Fibroblast of upper back skin (primary cell): ENCODE data around the gene TMEM255B.

Experiments
- DNase-seq: peaks from one replicate; pipeline ENCODE4 v3.0.0-alpha.2; 2013

Gene TMEM255B

DNA sequence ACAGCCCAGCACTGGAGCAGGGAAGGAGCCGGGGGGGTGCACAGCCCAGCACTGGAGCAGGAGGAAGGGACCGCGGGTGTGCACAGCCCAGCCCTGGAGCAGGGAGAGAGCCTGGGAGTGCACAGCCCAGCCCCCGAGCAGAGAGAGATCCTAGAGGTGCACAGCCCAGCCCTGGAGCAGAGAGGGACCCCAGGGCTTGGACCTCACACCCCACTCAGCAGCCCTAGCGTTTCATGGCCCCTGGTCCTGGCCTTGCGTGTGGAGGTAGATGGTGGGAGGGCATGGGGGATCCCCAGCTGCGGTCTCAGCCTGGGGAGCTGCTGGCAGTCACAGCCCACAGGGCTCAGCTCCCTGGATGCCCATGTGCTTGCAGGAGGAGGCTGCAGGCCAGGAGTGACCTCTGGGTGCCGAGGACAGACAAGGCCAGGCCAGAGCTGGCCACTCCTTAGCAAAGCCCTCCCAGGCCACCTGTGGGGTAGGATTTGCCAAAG lies 79.7 kb downstream of the TMEM255B start:
- DNase-seq: no peak

DNA sequence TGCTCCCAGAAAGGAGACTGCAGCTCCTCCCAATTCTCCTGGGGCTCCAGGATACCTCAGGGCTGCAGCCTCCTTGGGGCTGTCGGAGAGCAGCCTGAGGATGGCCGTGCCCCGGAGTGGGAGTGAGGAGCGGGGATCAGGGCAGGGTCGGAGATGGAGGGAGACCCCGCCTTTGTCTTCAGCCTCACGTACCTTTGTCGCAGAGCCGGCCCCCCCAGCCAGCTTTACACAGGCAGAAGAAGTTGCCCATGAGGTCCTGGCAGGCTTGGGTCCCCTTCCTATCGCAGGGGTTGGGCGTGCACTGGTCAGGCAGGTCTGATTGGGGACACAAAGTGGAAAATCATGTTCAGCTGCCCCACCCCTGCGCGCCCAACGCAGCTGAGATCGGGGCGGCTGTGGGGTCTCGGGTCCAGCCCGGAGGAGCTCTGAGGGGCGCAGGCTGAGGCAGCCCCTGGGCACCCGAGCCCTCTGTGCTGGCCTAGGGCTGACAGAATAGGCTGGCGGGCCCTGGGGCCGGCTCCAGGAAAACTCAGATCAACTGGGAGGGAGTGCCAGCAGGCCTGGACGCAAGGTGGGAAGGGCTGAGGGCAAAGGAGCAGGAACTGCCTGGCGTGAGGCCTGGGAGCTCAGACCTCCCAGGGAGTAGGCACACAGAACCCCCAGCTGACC lies 80.6 kb downstream of the TMEM255B start:
- DNase-seq: no peak

DNA sequence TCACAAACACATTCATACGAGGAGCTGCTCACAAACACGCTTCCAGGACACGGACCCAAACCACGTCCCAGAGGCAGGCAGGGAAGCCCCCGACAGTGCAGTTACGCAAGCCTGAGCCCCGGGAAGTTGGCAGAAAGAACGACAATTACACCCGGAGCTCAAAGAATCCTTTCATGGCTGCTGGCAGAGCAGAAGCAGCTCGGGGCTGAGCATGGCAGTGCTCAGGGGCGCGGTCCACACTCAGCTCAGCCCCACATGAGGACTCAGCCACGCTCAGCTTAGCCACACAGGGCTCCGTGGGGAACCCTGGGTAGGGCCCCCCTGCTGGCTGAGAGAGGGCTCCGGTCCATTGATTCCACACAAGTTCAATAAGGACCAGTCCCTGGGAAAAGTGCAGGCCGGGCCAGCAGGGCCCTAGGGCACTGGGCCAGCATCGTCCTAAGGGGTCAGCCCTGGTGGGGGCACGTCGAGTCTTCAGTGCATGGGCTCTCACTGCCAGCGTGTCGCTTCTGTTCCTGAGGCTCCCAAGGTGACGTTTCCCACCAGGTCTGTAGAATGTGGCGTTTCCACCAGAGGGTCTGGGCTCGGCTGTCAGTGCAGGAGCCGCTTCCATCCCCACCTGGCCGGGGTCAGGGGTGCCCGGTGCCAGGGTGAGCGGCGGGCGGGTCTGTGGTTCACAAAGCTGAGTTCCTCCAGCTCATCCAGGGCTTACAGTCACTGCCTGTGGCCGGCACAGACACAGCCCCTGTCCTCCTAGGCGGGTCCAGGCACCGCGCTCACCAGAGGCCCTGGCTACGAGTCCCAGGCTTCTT lies 81.7 kb downstream of the TMEM255B start:
- DNase-seq: no peak

DNA sequence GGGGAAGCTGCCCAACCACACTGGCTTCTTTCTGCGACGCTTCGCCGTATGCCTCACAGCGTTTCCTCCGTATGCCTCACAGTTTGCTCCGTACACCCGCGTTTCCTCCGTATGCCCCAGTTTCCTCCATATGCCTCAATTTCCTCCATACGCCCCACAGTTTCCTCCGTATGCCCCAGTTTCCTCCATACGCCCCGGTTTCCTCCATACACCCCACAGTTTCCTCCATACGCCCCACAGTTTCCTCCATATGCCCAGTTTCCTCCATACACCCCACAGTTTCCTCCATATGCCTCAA lies 82.3 kb downstream of the TMEM255B start:
- DNase-seq: no peak

DNA sequence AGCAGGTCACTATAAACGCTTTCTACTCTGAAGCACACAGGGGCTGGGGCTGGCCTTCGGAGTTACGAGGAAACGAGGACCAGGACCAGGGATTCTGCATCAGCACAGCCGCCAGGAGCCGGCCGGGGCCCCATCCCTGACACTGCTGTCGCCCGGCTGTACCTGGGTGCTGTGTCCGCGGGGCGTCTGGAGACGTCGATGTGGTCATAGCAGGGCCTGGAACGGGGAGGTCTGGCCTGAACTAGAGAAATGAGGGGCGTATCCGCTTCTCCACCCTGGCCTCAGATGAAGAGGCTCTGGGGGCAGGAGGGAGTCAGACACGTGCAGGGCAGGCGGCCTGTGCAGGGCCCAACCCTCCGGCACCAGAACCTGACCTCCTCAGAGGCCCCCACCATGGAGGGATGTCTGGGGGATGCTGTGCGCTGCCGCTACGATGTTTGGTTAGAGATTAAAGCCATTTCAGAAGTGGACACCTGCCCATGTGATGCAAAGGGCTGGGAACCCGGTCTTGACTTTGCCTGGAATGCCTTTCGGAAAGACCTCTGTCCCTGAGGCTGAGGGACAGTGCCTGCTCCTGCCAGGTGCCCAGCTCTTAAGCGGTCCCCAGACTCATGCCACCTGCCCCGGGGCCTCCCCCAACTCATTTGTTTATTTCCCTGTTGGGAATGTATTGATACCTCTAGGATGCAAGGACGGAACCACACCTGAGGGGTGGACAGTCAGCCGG lies 83.5 kb downstream of the TMEM255B start:
- no peak for DNase-seq

DNA sequence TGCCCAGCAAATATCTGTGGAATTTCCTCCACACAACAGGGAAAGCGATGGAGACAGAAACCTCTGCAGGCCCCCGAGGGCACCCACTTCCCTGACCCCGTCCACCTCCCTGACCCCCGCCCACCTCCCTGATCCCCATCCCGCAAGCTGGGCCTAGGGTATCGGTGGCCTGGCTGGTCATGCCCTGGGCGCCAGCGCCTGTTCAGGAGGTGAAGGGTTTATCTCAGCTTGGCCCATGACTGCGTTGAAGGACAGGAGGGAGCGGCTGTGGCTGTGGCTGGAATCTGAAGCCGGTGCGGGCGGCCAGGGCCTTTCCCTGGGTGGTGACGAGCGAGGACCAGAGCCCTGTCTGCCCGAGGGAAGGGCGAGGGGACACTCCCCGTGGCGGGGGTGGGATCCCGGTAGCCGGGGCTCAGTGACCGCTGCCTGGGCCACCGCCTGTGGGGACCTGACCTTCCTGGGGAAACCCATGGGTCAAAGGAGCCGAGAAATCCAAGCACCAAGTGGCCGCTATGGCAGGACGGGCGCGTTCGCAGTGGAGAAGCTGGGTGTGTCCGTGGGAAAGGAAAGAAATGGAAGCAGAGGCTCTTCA lies 84.1 kb downstream of the TMEM255B start:
- DNase-seq: no peak

DNA sequence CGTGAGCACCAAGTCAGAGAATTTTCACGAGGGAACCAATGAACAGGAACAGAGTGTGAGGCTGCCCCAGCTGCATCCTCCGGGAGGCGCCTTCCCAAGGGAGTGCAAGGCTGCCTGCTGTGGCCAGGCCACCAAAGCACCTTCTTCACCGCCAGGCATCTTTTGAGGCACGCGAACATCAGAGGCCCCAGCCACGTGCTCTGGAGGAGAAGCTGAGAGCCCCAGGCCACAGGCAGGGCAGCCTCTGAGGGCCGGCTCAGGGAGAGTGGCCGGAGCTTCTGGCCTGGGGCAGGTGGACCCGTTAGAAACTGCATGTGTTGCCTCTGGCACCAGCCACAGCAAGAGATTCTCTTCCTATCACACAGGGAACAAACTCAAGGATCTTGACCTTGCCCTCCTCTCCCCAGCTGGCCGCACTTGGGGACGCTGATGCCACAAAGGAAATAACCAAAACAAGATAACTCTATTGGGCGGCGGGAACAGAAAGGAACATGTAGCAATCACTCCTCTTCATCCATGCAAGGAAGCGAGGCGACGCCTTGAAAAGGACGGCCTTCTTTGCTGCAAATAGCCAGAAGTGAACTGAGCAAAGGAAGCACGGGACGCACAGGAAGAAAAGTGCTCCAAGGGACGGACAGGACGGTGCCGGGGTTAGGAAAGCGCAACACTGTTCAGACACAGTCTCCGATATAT lies 85.0 kb downstream of the TMEM255B start:
- DNase-seq: no peak

DNA sequence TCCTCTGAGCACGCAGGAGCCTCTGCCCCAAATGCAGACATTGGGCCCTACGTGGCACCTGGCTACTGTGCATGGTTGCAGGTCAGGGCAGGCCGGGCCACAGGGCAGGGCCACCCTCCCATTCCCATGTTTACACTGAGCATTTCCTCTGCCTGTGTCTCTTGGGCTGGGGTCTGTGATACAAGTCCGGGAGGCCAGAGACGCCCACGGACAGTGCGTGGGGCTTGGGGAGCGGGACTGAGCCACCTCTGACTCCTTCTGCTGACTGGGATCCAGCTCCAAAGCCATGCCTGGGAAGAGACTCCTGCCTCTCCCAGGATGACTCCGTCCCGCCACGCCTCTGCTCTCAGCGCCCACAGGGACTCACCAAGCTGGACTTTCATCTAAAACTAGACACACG lies 86.0 kb downstream of the TMEM255B start:
- DNase-seq: no peak

DNA sequence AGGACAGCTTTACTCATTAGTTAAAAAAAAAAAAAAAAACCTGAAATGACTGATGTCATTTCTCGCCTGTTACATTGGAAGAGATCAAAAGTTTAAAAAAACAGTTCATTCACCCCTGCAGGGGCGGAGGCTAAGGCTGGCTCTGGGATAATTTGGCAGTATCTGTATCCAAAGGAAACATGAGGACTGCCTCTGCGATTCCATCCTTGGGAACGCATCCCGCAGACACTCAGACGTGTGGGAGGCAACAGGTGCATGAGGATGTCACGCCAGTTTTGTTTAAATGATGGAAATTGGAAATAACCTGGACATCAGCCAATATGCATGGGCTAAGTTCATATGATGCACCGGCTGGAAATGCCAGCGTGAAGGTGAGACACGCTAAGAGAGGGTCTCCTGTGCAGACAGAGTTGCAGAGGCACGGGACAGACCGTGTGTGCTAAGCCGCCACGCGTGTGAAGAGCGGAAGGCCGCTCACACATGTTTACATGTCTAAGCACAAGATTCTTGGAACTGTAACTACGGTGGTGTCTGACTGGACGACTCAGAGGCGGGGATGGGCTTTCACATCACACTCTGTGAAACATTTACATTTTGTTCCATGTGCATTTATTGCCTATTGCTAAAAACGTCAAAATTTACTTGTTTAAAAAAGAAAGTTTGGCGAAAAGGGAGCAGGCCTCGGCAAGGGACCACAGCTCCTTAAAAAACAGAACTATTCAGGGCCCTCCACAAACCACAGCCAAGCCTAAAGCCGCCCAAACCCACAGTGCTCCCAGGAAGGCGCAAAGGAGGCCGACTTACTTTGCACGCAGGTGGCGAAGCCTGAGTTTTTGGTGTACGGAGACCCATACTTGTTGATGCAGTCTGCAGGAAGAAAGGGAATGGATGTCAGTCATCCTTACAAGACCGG lies 87.0 kb downstream of the TMEM255B start:
- no peak for DNase-seq

DNA sequence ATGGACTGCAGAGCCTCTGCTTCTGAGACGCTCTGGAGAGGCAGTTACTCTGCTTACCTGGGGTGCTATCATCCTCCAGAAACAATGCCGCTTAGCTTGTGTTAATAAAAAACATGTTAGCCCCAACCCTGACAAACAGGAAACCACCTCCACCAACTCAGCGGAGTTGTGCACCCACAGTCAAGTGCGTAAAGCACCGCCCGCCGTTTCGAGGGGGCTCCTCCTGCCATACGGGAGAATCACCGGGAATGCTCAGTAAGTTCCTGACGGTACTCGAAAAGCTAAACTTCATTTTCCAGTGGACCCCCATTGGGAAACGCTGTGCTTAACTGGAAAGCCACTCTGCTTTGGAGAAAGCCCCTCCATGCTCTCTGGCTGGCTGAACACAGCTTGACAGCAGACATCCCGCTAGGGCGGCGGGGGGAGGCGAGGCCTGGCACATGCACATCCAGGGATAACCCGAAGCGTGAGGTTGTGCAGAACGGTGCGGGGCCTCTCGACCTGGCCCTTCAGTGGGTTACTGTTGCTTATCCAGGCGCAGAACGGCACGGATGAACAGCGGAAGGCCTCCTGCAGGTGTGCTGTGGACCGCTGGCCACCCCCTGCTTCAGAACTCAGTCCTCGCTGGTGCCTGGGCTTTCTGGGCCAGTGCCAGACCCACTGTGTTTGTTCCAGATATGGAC lies 87.8 kb downstream of the TMEM255B start:
- DNase-seq: no peak

DNA sequence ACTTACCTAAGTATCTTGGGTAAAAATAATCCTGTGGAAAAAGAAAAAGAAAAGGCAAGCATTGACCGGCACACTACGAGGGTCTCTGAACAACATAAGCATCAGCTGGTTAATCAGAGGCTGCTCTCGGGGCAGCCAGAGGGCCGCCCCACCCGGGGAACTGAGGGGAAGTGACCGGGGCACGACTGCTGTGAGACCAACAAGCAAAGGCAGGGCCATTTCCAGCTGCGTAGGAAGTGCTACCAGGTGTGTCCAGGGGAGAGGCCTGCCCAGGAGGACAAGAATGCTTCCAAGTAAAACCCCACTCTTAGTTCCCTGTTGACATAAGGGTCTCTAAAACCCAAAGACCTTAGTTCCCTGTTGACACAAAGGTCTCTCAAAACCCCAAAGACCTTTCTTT lies 89.0 kb downstream of the TMEM255B start:
- no peak for DNase-seq

DNA sequence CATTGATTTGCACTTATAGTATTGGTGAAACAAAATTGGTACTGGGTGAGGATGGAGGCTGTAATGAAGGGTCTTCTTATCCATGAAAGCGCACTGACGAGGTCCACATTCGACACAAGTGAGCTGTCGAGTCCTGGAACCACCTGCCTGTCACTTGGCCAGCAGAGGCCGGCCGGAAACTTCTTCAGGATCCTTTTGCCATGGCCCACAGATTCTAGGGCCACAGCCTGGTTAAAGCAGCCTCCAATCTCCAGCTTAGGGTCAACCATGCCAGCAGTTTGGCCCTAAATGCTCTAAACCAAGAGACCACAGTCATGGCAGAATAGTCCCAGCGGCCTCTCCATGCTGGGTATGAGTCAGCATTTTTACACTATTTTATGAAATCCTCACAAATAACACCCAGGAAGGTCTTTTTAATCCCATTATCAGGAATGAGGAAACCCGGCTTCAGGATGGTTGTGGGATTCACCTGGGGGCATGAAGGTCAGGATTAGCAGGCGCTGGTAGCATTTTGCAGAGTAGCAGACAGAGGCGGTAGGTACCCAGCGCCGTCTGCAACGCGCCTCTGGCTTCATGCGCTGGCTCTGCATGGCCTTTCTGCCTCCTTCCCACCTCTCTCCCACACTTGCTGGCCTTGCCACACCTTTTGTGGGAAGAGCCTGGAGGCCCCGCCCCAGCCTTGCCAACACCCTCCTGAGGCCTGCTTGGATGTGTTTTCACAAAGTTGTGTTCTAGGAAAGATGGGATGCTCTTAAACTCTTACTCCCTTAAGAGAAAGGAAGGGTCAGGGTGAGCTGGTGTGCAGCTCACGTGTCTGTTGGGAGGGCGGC lies 89.6 kb downstream of the TMEM255B start:
- no peak for DNase-seq

DNA sequence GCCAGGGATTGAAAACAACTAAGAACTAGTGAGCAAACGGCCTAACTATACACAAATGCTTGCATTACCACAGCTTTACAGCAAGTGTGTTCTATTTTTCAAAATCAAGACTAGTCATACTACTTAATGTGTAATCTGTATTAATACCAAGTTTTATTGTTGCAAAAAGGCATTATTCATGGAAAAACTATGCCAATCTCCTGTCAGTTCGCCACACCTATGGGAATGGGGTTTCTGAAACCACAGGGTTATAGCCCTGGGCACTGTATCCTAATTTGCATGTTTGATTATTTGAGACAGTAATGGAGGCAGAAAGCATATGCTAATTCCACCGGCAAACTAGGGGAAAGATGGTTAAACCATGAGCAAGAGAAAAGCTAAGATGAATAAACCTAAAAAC lies 90.5 kb downstream of the TMEM255B start:
- no peak for DNase-seq

DNA sequence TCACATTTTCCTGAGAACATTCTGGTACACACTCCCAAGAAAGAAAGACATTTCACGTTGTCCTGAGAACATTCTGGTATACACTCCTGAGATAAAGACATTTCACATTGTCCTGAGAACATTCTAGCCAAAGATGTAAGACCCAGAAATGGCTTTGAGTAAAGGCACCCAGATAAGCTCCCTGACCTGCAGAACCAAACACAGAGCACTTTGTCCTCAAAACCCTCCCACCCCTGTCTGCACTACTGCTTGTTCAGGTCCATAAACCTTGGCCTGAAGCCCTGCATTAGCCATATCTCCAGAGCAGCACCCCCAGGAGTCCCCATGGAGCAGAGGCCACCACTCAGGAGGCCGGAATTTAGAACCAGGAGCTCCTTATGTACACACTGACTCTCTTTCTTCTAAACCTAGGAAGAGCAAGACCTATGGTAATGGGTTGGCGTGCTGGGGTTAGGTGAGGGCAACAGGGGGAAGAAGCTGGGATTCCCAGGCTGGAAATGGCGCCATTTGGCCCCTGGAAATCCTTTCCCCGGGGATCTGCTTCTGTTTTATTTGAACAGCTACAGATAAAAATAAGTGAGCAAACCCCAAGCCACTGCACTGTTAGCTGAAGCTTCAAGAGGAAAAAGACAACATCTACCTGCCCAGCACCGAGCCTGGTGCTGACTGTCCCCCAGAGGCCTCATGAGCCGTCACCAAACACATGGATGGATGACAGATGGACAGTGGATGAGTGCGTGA lies 91.1 kb downstream of the TMEM255B start:
- DNase-seq: no peak

DNA sequence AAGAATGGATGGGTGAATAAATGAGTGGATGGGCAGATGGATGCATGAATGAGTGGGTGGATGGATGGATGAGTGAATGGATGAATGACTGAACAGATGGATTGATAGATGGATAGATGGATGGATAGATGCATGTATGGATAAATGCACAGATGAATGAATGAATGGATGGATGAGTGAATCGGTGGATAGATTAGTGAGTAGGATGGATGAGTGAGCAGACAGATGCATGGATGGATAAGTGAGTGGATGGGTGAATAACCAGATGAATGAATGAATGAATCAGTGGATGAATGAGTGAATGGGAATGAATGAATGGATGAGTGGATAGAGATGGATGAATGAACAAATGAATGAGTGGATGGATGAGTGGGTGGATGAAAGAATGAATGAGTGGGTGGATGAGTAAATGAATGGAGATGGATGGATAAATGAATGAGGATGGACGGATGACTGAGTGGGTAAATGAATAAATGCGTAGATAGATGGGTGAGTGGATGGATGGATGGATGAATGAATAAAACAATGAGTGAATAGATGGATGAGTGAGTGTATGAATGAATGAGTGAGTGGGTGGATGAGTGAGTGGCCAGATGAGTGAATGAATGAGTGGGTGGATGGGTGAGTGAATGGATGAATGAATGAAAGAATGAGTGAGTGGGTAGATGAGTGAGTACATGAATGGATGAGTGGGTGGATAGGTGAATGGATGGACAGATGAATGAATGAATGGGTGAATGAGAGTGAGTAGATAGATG lies 91.9 kb downstream of the TMEM255B start:
- no peak for DNase-seq

DNA sequence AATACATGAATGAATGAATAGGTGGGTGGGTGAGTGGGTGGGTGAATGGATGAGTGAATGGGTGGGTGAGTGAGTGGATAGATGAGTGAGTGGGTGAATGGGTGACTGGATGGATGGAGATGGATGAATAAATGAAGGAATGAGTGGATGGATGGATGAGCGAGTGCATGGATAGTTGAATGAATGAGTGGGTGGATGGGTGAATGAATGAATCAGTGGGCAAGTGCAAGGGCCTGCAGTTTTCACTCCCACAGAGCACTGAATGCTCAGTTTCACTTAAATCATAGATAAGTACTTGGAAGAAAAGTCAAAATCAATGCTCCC lies 92.4 kb downstream of the TMEM255B start:
- DNase-seq: no peak

DNA sequence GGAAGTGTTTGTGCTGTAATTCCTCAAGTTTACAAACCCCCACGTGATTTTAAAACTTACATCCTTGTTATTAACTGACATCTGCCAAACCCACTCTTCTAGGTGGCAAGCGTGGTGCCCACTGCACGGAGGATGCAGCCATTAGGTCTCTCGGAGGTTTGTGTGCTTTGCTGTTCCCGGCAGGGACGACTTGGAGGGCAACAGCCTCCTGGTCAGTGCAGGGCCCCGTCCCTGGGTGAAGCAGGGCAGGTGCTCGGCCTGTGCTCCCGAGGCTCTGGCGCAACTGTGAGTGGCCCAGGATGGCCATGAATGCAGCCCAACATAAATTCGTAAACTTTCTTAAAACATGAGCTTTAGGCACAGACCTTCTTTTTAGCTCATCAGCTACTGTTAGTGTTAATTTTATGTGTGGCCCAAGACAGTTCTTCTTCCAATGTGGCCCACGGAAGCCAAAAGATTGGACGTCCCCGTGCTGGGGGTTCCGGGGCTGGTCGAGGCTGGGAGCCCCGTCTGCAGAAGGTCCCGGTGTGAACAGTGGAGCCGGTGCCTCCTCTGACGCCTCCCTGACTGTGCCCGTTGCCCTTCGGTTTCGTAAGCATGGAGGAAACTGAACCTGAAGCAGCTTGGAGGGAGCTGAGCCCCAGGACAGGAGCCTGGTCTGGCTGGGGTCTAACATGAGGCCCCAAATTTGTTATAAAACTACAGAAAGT lies 93.0 kb downstream of the TMEM255B start:
- no peak for DNase-seq
